HepG2 (cell line): Measurements from ENCODE around the gene SPAG9. TPM values are rescaled to one million over a fixed set of nuclear protein-coding genes. Genes with fewer than 3 reads are reported as not detected.

Experiments used
- AHR ChIP-seq: IDR thresholded peaks from 2 replicates; pipeline ENCODE4 v1.6.1; 2018; ENCODE audit warnings: missing genetic modification reagents, missing compliant biosample characterization
- CENPX ChIP-seq: sonication (generic); formaldehyde crosslinking; IDR thresholded peaks from 2 replicates; pipeline ENCODE4 v1.9.0; 2021; ENCODE audit warnings: mild to moderate bottlenecking, missing genetic modification reagents, moderate library complexity
- GLMP ChIP-seq: sonication (generic); formaldehyde crosslinking; IDR thresholded peaks from 2 replicates; pipeline ENCODE4 v1.9.0; 2021; ENCODE audit warnings: missing genetic modification reagents, mild to moderate bottlenecking, borderline replicate concordance
- HNRNPLL ChIP-seq: fragments of 200-400 bp; formaldehyde crosslinking; IDR thresholded peaks from 2 replicates; pipeline ENCODE4 v1.6.1; 2017; ENCODE audit warnings: mild to moderate bottlenecking, low read depth, low read length; ENCODE audit not compliant: poor library complexity, severe bottlenecking
- HOXD1 ChIP-seq: sonication (generic); formaldehyde crosslinking; IDR thresholded peaks from 2 replicates; pipeline ENCODE4 v1.5.0; 2020; ENCODE audit warnings: missing genetic modification reagents
- NKX3-1 ChIP-seq: sonication (generic); formaldehyde crosslinking; IDR thresholded peaks from 2 replicates; pipeline ENCODE4 v1.5.0; 2020; ENCODE audit warnings: missing genetic modification reagents
- NRL ChIP-seq: sonication (generic); formaldehyde crosslinking; IDR thresholded peaks from 2 replicates; pipeline ENCODE4 v1.5.0; 2020; ENCODE audit warnings: missing genetic modification reagents, mild to moderate bottlenecking, moderate library complexity, borderline replicate concordance
- POGZ ChIP-seq: sonication (generic); formaldehyde crosslinking; IDR thresholded peaks from 2 replicates; pipeline ENCODE4 v1.4.0; 2020; ENCODE audit warnings: mild to moderate bottlenecking, missing genetic modification reagents
- PTBP1 ChIP-seq: fragments of 200-400 bp; formaldehyde crosslinking; IDR thresholded peaks from 2 replicates; pipeline ENCODE4 v1.6.1; 2018; ENCODE audit warnings: low read length, low read depth; ENCODE audit not compliant: poor library complexity, severe bottlenecking
- RORA ChIP-seq: sonication (generic); formaldehyde crosslinking; IDR thresholded peaks from 2 replicates; pipeline ENCODE4 v1.5.0; 2020; ENCODE audit warnings: mild to moderate bottlenecking, missing genetic modification reagents, moderate library complexity
- RXRA ChIP-seq: sonication (generic); formaldehyde crosslinking; IDR thresholded peaks from 2 replicates; pipeline ENCODE4 v1.5.1; 2020; ENCODE audit warnings: missing genetic modification reagents
- SMYD3 ChIP-seq: sonication (generic); formaldehyde crosslinking; IDR thresholded peaks from 2 replicates; pipeline ENCODE4 v1.8.1; 2023; ENCODE audit warnings: mild to moderate bottlenecking, missing genetic modification reagents
- STAT6 ChIP-seq: sonication (generic); formaldehyde crosslinking; IDR thresholded peaks from 2 replicates; pipeline ENCODE4 v1.4.0; 2020; ENCODE audit warnings: missing genetic modification reagents, mild to moderate bottlenecking, borderline replicate concordance
- TBX2 ChIP-seq: sonication (generic); formaldehyde crosslinking; IDR thresholded peaks from 2 replicates; pipeline ENCODE4 v1.5.0; 2020; ENCODE audit warnings: missing genetic modification reagents, mild to moderate bottlenecking, borderline replicate concordance
- TP53 ChIP-seq: sonication (generic); formaldehyde crosslinking; conservative IDR thresholded peaks from 2 replicates; pipeline ENCODE4 v1.4.0; 2020; ENCODE audit warnings: missing genetic modification reagents
- U2AF1 ChIP-seq: fragments of 200-400 bp; formaldehyde crosslinking; optimal IDR thresholded peaks from 2 replicates; pipeline ENCODE3; 2017; ENCODE audit warnings: mild to moderate bottlenecking, low read depth, low read length
- YEATS4 ChIP-seq: sonication (generic); formaldehyde crosslinking; IDR thresholded peaks from 2 replicates; pipeline ENCODE4 v1.4.0; 2020; ENCODE audit warnings: missing genetic modification reagents, borderline replicate concordance
- ZBTB1 ChIP-seq: sonication (generic); formaldehyde crosslinking; IDR thresholded peaks from 2 replicates; pipeline ENCODE4 v1.4.0; 2020; ENCODE audit warnings: missing genetic modification reagents, borderline replicate concordance
- ZBTB3 ChIP-seq: sonication (generic); formaldehyde crosslinking; IDR thresholded peaks from 2 replicates; pipeline ENCODE4 v1.4.0; 2020; ENCODE audit warnings: low read depth, mild to moderate bottlenecking, moderate library complexity, missing genetic modification reagents, borderline replicate concordance
- ZBTB38 ChIP-seq: sonication (generic); formaldehyde crosslinking; IDR thresholded peaks from 2 replicates; pipeline ENCODE4 v1.5.1; 2020; ENCODE audit warnings: mild to moderate bottlenecking, missing genetic modification reagents
- ZFP36L2 ChIP-seq: sonication (generic); formaldehyde crosslinking; IDR thresholded peaks from 2 replicates; pipeline ENCODE4 v1.4.0; 2020; ENCODE audit warnings: missing genetic modification reagents
- ZNF317 ChIP-seq: sonication (generic); formaldehyde crosslinking; IDR thresholded peaks from 2 replicates; pipeline ENCODE4 v1.5.0; 2020; ENCODE audit warnings: mild to moderate bottlenecking, missing genetic modification reagents
- ZNF432 ChIP-seq: sonication (generic); formaldehyde crosslinking; IDR thresholded peaks from 2 replicates; pipeline ENCODE4 v1.5.0; 2020; ENCODE audit warnings: missing genetic modification reagents, mild to moderate bottlenecking, borderline replicate concordance
- ZNF546 ChIP-seq: sonication (generic); formaldehyde crosslinking; conservative IDR thresholded peaks from 2 replicates; pipeline ENCODE4 v1.8.1; 2023; ENCODE audit warnings: mild to moderate bottlenecking, missing genetic modification reagents
- ZNF547 ChIP-seq: sonication (generic); formaldehyde crosslinking; IDR thresholded peaks from 2 replicates; pipeline ENCODE4 v1.5.1; 2020; ENCODE audit warnings: mild to moderate bottlenecking, missing genetic modification reagents
- ZNF556 ChIP-seq: sonication (generic); formaldehyde crosslinking; IDR thresholded peaks from 2 replicates; pipeline ENCODE4 v1.4.0; 2020; ENCODE audit warnings: mild to moderate bottlenecking, missing genetic modification reagents, borderline replicate concordance
- ZNF572 ChIP-seq: sonication (generic); formaldehyde crosslinking; IDR thresholded peaks from 2 replicates; pipeline ENCODE4 v1.5.1; 2020; ENCODE audit warnings: mild to moderate bottlenecking, missing genetic modification reagents
- ZNF614 ChIP-seq: IDR thresholded peaks from 2 replicates; pipeline ENCODE4 v1.6.1; 2018; ENCODE audit warnings: missing biosample characterization, missing genetic modification reagents, inconsistent platforms, borderline replicate concordance
- ZNF644 ChIP-seq: IDR thresholded peaks from 2 replicates; pipeline ENCODE4 v1.6.1; 2016; ENCODE audit warnings: low read depth
- ZNF776 ChIP-seq: sonication (generic); formaldehyde crosslinking; IDR thresholded peaks from 2 replicates; pipeline ENCODE4 v1.4.0; 2020; ENCODE audit warnings: mild to moderate bottlenecking, missing genetic modification reagents
- ZNF788 ChIP-seq: sonication (generic); formaldehyde crosslinking; IDR thresholded peaks from 2 replicates; pipeline ENCODE4 v1.5.0; 2020; ENCODE audit warnings: mild to moderate bottlenecking, missing genetic modification reagents, borderline replicate concordance
- polyA plus RNA-seq, 8 experiments: library from polyadenylated mRNA; depleted of rRNA in 3 of 8; stranded (reverse) in 7 of 8; unstranded in 1 of 8; fragments of >200 nt; fragmentation: Illumina TruSeq in 4 of 8; extraction: Trizol in 4 of 8; gene quantifications; 2 replicates each; pipeline versions ENCODE4 v1.2.1 to v1.2.3, GENCODE V29; 2011 to 2016; ENCODE audit warnings: low read depth in 4 of 8, missing spikeins in 1 of 8, mixed read lengths in 1 of 8; ENCODE audit not compliant: insufficient read depth in 1 of 8
- total RNA-seq, 5 experiments: library from RNA; depleted of rRNA; stranded (reverse); fragments of >200 nt; fragmentation: Illumina TruSeq; extraction: Trizol; gene quantifications; 2 replicates each; pipeline ENCODE4 v1.2.3, GENCODE V29; 2016; ENCODE audit warnings: low read depth in 1 of 5

SPAG9 gene
- total and polyA plus RNA-seq, 2 of the 13 experiments (the other 11 are each of a cell fraction or from before 2014, with no cell fraction given): 43.2 to 78.6 TPM

- no peak for TF ChIP-seq ZNF317 (CRISPR knock-in tag)
- TF ChIP-seq PTBP1: no peak
- no peak for TF ChIP-seq CENPX (CRISPR knock-in tag)
- TF ChIP-seq ZBTB38 (CRISPR knock-in tag): peak; percentile 99
- TF ChIP-seq RXRA: peak; percentile 48; the same call in 1 of the 2 replicates
- TF ChIP-seq TBX2 (CRISPR knock-in tag): peak; percentile 95
- TF ChIP-seq ZNF432 (CRISPR knock-in tag): no peak
- no peak for TF ChIP-seq ZBTB1 (CRISPR knock-in tag)
- TF ChIP-seq ZNF572 (CRISPR knock-in tag): no peak
- TF ChIP-seq U2AF1: no peak
- peak; percentile 51; the same call in 1 of the 2 replicates for TF ChIP-seq HOXD1 (CRISPR knock-in tag)
- TF ChIP-seq NRL: no peak
- no peak for TF ChIP-seq ZFP36L2 (CRISPR knock-in tag)
- no peak for TF ChIP-seq RORA (CRISPR knock-in tag)
- no peak; the same call in 1 of the 2 replicates for TF ChIP-seq AHR (CRISPR knock-in tag)
- no peak for TF ChIP-seq ZNF547 (CRISPR knock-in tag)
- TF ChIP-seq YEATS4 (CRISPR knock-in tag): no peak; the same call in 1 of the 2 replicates
- no peak for TF ChIP-seq SMYD3 (CRISPR knock-in tag)
- TF ChIP-seq ZBTB3 (CRISPR knock-in tag): 0 out of 2 replicates have a peak, but pooled peaks have one; percentile 37
- no peak for TF ChIP-seq HNRNPLL
- 0 out of 2 replicates have a peak, but pooled peaks have one; percentile 40 for TF ChIP-seq TP53
- TF ChIP-seq ZNF644 (CRISPR knock-in tag): no peak
- TF ChIP-seq ZNF546 (CRISPR knock-in tag): no peak
- no peak for TF ChIP-seq ZNF776 (CRISPR knock-in tag)
- no peak for TF ChIP-seq GLMP (CRISPR knock-in tag)
- TF ChIP-seq ZNF556: peak; percentile 68; the same call in 1 of the 2 replicates
- peak; percentile 74; the same call in 1 of the 2 replicates for TF ChIP-seq ZNF788 (CRISPR knock-in tag)
- no peak for TF ChIP-seq NKX3-1 (CRISPR knock-in tag)
- TF ChIP-seq POGZ (CRISPR knock-in tag): peak; percentile 60
- peak; percentile 88 for TF ChIP-seq ZNF614 (CRISPR knock-in tag)
- no peak for TF ChIP-seq STAT6 (CRISPR knock-in tag)
These were observed 141.1 kb downstream of the SPAG9 start (continued) for GRCh38 chr17:50979524-50979927.
